GM12878 (cell line): Measurements from ENCODE around the gene ANO8. TPM values are rescaled to one million over a fixed set of nuclear protein-coding genes. Genes with fewer than 3 reads are reported as not detected.

Experiments
- ATAC-seq: fragments of 200-7000 bp; cut with Tn5 transposase; 3 replicates; pipeline ENCODE4 v1.9.1; 2020; ENCODE audit warnings: mild to moderate bottlenecking, moderate library complexity
- BruUV-seq: library from RNA; stranded (reverse); fragments of 400-500 nt; replicated peaks from 2 replicates; lab custom pipeline; 2021; lab: Mats Ljungman, UMichigan
- CTCF ChIA-PET: fragments of 300-600 bp; sonication (Branson Sonifier 250); formaldehyde crosslinking; extraction: SDS; loops from one replicate; lab custom pipeline; 2021; ENCODE audit warnings: inconsistent platforms; lab: Yijun Ruan, JAX
- POLR2A ChIA-PET: fragments of 350-600 bp; formaldehyde crosslinking; extraction: SDS; loops from one replicate; lab custom pipeline; 2021; ENCODE audit warnings: inconsistent platforms; lab: Charles Lee
- RAD21 ChIA-PET: fragments of 300-600 bp; sonication (Branson Sonifier 250); formaldehyde crosslinking; loops from one replicate; lab custom pipeline; 2023; ENCODE audit warnings: antibody characterized with exemption; ENCODE audit not compliant: unreplicated experiment; lab: Charles Lee
- SMC1A ChIA-PET: fragments of 300-600 bp; sonication (Branson Sonifier 250); formaldehyde crosslinking; loops from one replicate; lab custom pipeline; 2023; ENCODE audit not compliant: unreplicated experiment, uncharacterized antibody; lab: Charles Lee
- DNase-seq: peaks from one replicate; pipeline ENCODE4 v3.0.0-alpha.2; 2011; ENCODE audit warnings: low read depth, low spot score
- FAIRE-seq: peaks from 3 replicates; lab custom pipeline; 2011; peaks lifted over from hg19 to GRCh38; lab: Jason Lieb, UNC
- H2AFZ ChIP-seq: 2 replicates; pipeline ENCODE4 v1.6.0; 2011; ENCODE audit warnings: low read depth, low read length, control low read depth; ENCODE audit not compliant: control insufficient read depth
- H3K27ac ChIP-seq: 2 replicates; pipeline ENCODE4 v1.5.1; 2011; ENCODE audit warnings: control low read depth; ENCODE audit not compliant: control insufficient read depth, insufficient read depth
- H3K27me3 ChIP-seq, 2 experiments: replicated peaks in 1 of 2; 2 replicates each; pipeline versions ENCODE4 v1.6.0 to v1.6.1; 2011; ENCODE audit warnings: low read length in 1 of 2; ENCODE audit not compliant: control insufficient read depth in 2 of 2, insufficient read depth in 2 of 2
- H3K36me3 ChIP-seq, 2 experiments: 2 replicates each; pipeline ENCODE4 v1.5.1; 2011; ENCODE audit warnings: low read length in 1 of 2; ENCODE audit not compliant: control insufficient read depth in 2 of 2, insufficient read depth in 2 of 2
- H3K4me1 ChIP-seq: 2 replicates; pipeline ENCODE4 v1.6.1; 2011; ENCODE audit warnings: mild to moderate bottlenecking, low read length, moderate library complexity, mixed read lengths; ENCODE audit not compliant: control insufficient read depth, insufficient read depth
- H3K4me2 ChIP-seq: 2 replicates; pipeline ENCODE4 v1.6.0; 2011; ENCODE audit warnings: control low read depth; ENCODE audit not compliant: control insufficient read depth, insufficient read depth
- H3K4me3 ChIP-seq: fragments of 200-600 bp; sonication (generic); 2 replicates; pipeline ENCODE4 v1.5.1; 2016
- H3K79me2 ChIP-seq: 2 replicates; pipeline ENCODE4 v1.6.0; 2011; ENCODE audit warnings: low read length; ENCODE audit not compliant: control insufficient read depth, insufficient read depth
- H3K9ac ChIP-seq: 2 replicates; pipeline ENCODE4 v1.8.0; 2011; ENCODE audit warnings: low read length, control low read depth, mixed read lengths; ENCODE audit not compliant: control insufficient read depth, insufficient read depth
- H3K9me3 ChIP-seq: replicated peaks from 3 replicates; pipeline ENCODE4 v1.5.1; 2011; ENCODE audit warnings: mild to moderate bottlenecking, low read length; ENCODE audit not compliant: control insufficient read depth, insufficient read depth
- H4K20me1 ChIP-seq: 2 replicates; pipeline ENCODE4 v1.6.0; 2011; ENCODE audit not compliant: control insufficient read depth, insufficient read depth
- BCL11A ChIP-seq: IDR thresholded peaks from 2 replicates; pipeline ENCODE4 v1.6.1; 2011; ENCODE audit warnings: low read depth, low read length
- CEBPZ ChIP-seq: fragments of 150-350 bp; IDR thresholded peaks from 2 replicates; pipeline ENCODE4 v1.6.1; 2016; ENCODE audit warnings: low read depth, low read length
- EGR1 ChIP-seq, 2 experiments: IDR thresholded peaks; 1 replicate in 1 of 2; 2 replicates in 1 of 2; pipeline ENCODE4 v1.6.1; 2011 to 2012; ENCODE audit warnings: low read depth in 2 of 2, low read length in 2 of 2, borderline replicate concordance in 1 of 2, mild to moderate bottlenecking in 1 of 2, moderate library complexity in 1 of 2
- IRF4 ChIP-seq: IDR thresholded peaks from 2 replicates; pipeline ENCODE4 v1.6.1; 2011; ENCODE audit warnings: low read depth, low read length
- JUNB ChIP-seq: IDR thresholded peaks from 2 replicates; pipeline ENCODE4 v1.6.1; 2016; ENCODE audit warnings: antibody characterized with exemption, mild to moderate bottlenecking
- JUND ChIP-seq: IDR thresholded peaks from 2 replicates; pipeline ENCODE4 v1.6.1; 2012; ENCODE audit warnings: low read depth, mild to moderate bottlenecking, low read length, improper control_type of control experiment, moderate library complexity
- MYC ChIP-seq: IDR thresholded peaks from 2 replicates; pipeline ENCODE4 v1.6.1; 2011; ENCODE audit warnings: mild to moderate bottlenecking, low read length, moderate library complexity, inconsistent platforms; ENCODE audit not compliant: insufficient read depth, insufficient replicate concordance, insufficient read length, severe bottlenecking
- NR2C2 ChIP-seq: IDR thresholded peaks from 2 replicates; pipeline ENCODE4 v1.6.1; 2011; ENCODE audit warnings: borderline replicate concordance, low read depth; ENCODE audit not compliant: control insufficient read depth, insufficient read length
- NR2F1 ChIP-seq: fragments of 450-650 bp; conservative IDR thresholded peaks from 2 replicates; pipeline ENCODE4 v1.6.1; 2017; ENCODE audit warnings: mild to moderate bottlenecking
- PAX8 ChIP-seq: fragments of 450-650 bp; IDR thresholded peaks from 2 replicates; pipeline ENCODE4 v1.6.1; 2017; ENCODE audit warnings: mild to moderate bottlenecking, moderate library complexity
- POLR2AphosphoS2 ChIP-seq: IDR thresholded peaks from 2 replicates; pipeline ENCODE4 v1.6.1; 2011; ENCODE audit warnings: low read depth, mild to moderate bottlenecking, low read length, improper control_type of control experiment, moderate library complexity
- RELA ChIP-seq: fragments of 450-650 bp; IDR thresholded peaks from 2 replicates; pipeline ENCODE4 v1.8.0; 2014; ENCODE audit warnings: borderline replicate concordance; ENCODE audit not compliant: partially characterized antibody
- ZBED1 ChIP-seq: IDR thresholded peaks from 2 replicates; pipeline ENCODE4 v1.6.1; 2016; ENCODE audit warnings: borderline replicate concordance
- ZBTB11 ChIP-seq: fragments of 450-650 bp; formaldehyde crosslinking; IDR thresholded peaks from 2 replicates; pipeline ENCODE4 v1.5.0; 2022; ENCODE audit warnings: mild to moderate bottlenecking, missing genetic modification characterization
- ZNF24 ChIP-seq: fragments of 450-650 bp; IDR thresholded peaks from 2 replicates; pipeline ENCODE4 v1.6.1; 2017; ENCODE audit warnings: antibody characterized with exemption, mild to moderate bottlenecking
- WGBS: methylation state at CpG from one replicate; pipeline ENCODE4 v1.1.6; 2016; ENCODE audit warnings: low lambda C conversion rate; ENCODE audit not compliant: insufficient replicate concordance, insufficient coverage; ENCODE audit errors: missing lambda C conversion rate; 5-methylcytosine and 5-hydroxymethylcytosine counted together
- in situ Hi-C: fragments of 300-500 bp; cut with MboI; formaldehyde crosslinking; loops from 9 replicates; pipeline ENCODE4 v1.14.3; 2018; ENCODE audit warnings: mixed read lengths
- intact Hi-C: fragments of 100-400 bp; cut with micrococcal nuclease; formaldehyde crosslinking; loops from one replicate; pipeline ENCODE4 v1.14.2; 2022; ENCODE audit not compliant: unreplicated experiment
- polyA plus RNA-seq, 11 experiments: library from polyadenylated mRNA; depleted of rRNA in 4 of 11; unstranded in 6 of 11; stranded (reverse) in 5 of 11; fragments of >200 nt; fragmentation: Nextera tagmentation in 4 of 11; fragmentation: Illumina TruSeq in 1 of 11; extraction: Ambion mirVana in 4 of 11; extraction: Trizol in 1 of 11; gene quantifications; 1 replicate in 1 of 11; 2 replicates in 10 of 11; pipeline versions ENCODE4 v1.2.1 to v1.2.3, GENCODE V29; 2011 to 2016; ENCODE audit warnings: inconsistent platforms in 2 of 11, missing spikeins in 2 of 11, low read depth in 1 of 11
- total RNA-seq, 4 experiments: library from RNA; depleted of rRNA in 3 of 4; stranded (reverse); fragments of >200 nt in 3 of 4; fragmentation: Illumina TruSeq in 1 of 4; extraction: Trizol in 1 of 4; gene quantifications; 2 replicates each; pipeline versions ENCODE4 v1.2.1 to v1.2.3, GENCODE V29; 2013 to 2021

ANO8 gene
- total and polyA plus RNA-seq, 10 of the 15 experiments (the other 5 are each of a cell fraction or from before 2014, with no cell fraction given), result 0.04 to 6.7 (median 1.1) TPM

- Histone ChIP-seq H3K4me3 (peak within 1 kb of the TSS; percentile 100), H3K79me2 (peaks cover 6% of the 10 kb centered on the region), H4K20me1 (no peaks in the 10 kb centered on the region), H3K4me2 (peak within 1 kb of the TSS; percentile 100), H3K27me3 (no peaks in the 10 kb centered on the region), H3K9me3 (no peaks in the 10 kb centered on the region; the same call in 2 of the 3 replicates), H3K4me1 (peaks cover 21% of the 10 kb centered on the region), H2AFZ (peak within 1 kb of the TSS; percentile 97), H3K27ac (peak within 1 kb of the TSS; percentile 84), H3K9ac (peak within 1 kb of the TSS; percentile 88), H3K36me3 (no peaks in the 10 kb centered on the region; a peak in 2 of 4 replicates)
- FAIRE-seq (peak; percentile 90), ATAC-seq (peak; percentile 89), DNase-seq (peak; percentile 96)
- POLR2A ChIA-PET, result interaction anchor here (0.5 to 4.4 kb wide), 6 partner anchors 17 to 380 kb away, joined by 3 to 24 read pairs (median 6); partner anchors contain the start of gene DDA1
- SMC1A ChIA-PET, result interaction anchor here (1.7 kb wide), 1 partner anchor 28 kb away, joined by 4 read pairs; the partner anchor contains the start of gene DDA1
- RAD21 ChIA-PET, result interaction anchor here (1.4 to 2.1 kb wide), 2 partner anchors 28 to 68 kb away, joined by 3 to 7 read pairs; partner anchors contain the start of genes BST2 and DDA1
- in situ Hi-C loops (no loop called here), intact Hi-C loops (loop anchor here (5.0 kb wide), 1 partner anchor 45 kb away; no protein-coding TSS in a partner anchor)
- CTCF ChIA-PET, result interaction anchor here (1.0 to 2.4 kb wide), 2 partner anchors 32 to 49 kb away, joined by 4 to 16 read pairs; partner anchors contain the start of gene MRPL34
- TSS peak; percentile 95 for BruUV-seq
- under 1% methylated on average over 41 of the region's 41 CpGs for WGBS
- TF ChIP-seq JUNB (no peak; the same call in 1 of the 2 replicates), ZBTB11 (CRISPR knock-in tag) (peak; percentile 92), MYC (peak; percentile 82), PAX8 (no peak), NR2C2 (no peak), CEBPZ (peak; percentile 56), NR2F1 (0 out of 2 replicates have a peak, but pooled peaks have one; percentile 42), IRF4 (peak; percentile 65; the same call in 1 of the 2 replicates), POLR2AphosphoS2 (0 out of 2 replicates have a peak, but pooled peaks have one; percentile 38), JUND (no peak), ZBED1 (0 out of 2 replicates have a peak, but pooled peaks have one; percentile 27), EGR1 (IDR thresholded peaks at IDR 0.05; ENCODE audit: borderline replicate concordance in 1 of 2, low read depth in 2 of 2, low read length in 2 of 2) (no peak), BCL11A (no peak), ZNF24 (no peak), RELA (no peak)
Measured at GRCh38 chr19:17336872-17337674, 2.4 kb upstream of the ANO8 start, which contains the start of gene GTPBP3. Gene GTPBP3, plus strand, starts transcription at chr19:17337553. Its CDS starts 59 bp downstream, at chr19:17337612.
